NB4 (cell line): ENCODE results near the gene STK32C.

Source experiments
- MYC ChIP-seq: IDR thresholded peaks from 2 replicates; pipeline ENCODE4 v1.6.1; 2011; ENCODE audit warnings: low read depth, low read length
- POLR2A ChIP-seq: IDR thresholded peaks from 2 replicates; pipeline ENCODE4 v1.6.1; 2011; ENCODE audit warnings: mild to moderate bottlenecking; ENCODE audit not compliant: insufficient read length; ENCODE audit errors: extremely low read depth
- TF ChIP-seq, protein P1 (sequence below): IDR thresholded peaks from one replicate; pipeline ENCODE4 v1.5.1; 2012; ENCODE audit warnings: low read depth, low read length

DNA sequence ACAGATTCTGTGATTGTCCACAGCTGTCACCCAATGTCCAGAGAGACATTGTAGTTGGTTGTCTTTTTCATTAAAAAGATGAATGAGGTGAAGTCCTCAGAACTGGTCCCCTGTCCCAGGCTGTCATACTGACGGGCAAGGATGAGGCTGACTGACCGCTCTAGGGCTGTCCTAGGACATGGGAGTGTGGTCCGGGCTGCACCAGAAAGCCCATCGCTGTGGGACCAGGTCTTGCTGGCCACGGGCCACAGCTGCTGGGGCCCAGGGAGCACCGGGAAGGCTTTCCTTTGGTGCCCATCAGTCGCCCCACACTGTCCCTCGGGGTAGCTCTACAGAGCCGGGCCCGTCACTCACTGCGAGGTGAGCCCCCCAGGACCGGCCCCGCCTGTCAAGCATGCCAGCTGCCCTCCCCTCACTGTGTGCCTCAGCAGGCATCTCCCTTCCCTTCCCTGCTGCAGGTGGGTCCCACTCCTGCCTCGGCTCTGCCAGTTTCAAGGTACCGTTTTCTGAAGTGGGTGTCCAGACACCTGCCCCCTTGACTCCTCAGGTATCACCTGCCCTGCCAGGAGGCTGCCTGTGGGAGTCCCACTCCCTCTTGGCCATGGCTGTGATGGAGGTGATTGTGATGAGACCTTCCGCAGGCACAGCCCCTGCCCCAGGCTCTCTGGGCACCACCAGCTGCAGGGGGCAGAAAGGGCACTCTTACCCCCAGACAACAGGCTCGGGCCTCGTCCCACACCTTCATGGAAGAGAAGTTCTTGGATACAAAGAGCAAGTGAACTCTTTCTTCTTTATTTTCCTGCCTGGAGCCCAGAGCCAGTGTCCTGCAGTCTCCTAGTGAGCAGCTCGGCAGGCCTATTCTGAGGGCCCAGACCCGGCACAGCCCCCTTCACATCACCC, 46.0 kb upstream of the STK32C start:
- TF ChIP-seq POLR2A (no peak), MYC (no peak)
- TF ChIP-seq, protein P1, sequence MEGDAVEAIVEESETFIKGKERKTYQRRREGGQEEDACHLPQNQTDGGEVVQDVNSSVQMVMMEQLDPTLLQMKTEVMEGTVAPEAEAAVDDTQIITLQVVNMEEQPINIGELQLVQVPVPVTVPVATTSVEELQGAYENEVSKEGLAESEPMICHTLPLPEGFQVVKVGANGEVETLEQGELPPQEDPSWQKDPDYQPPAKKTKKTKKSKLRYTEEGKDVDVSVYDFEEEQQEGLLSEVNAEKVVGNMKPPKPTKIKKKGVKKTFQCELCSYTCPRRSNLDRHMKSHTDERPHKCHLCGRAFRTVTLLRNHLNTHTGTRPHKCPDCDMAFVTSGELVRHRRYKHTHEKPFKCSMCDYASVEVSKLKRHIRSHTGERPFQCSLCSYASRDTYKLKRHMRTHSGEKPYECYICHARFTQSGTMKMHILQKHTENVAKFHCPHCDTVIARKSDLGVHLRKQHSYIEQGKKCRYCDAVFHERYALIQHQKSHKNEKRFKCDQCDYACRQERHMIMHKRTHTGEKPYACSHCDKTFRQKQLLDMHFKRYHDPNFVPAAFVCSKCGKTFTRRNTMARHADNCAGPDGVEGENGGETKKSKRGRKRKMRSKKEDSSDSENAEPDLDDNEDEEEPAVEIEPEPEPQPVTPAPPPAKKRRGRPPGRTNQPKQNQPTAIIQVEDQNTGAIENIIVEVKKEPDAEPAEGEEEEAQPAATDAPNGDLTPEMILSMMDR = no peak
